H7 (cell line): Measurements from ENCODE around the gene SOBP. TPM values are rescaled to one million over a fixed set of nuclear protein-coding genes. Genes with fewer than 3 reads are reported as not detected.

Experiments used
- DNase-seq: peaks from one replicate; pipeline ENCODE4 v3.0.0; 2012
- H3K27me3 ChIP-seq: 2 replicates; pipeline ENCODE4 v1.6.0; 2011; ENCODE audit warnings: mild to moderate bottlenecking, low read length; ENCODE audit not compliant: control insufficient read depth, insufficient read depth
- H3K36me3 ChIP-seq: replicated peaks from 2 replicates; pipeline ENCODE4 v1.5.1; 2011; ENCODE audit warnings: low read length; ENCODE audit not compliant: control insufficient read depth, insufficient read depth
- H3K4me3 ChIP-seq: 2 replicates; pipeline ENCODE4 v1.5.1; 2011; ENCODE audit warnings: low read depth, mild to moderate bottlenecking, control low read depth, low read length, moderate library complexity; ENCODE audit not compliant: insufficient read depth
- total RNA-seq: library from RNA; depleted of rRNA; stranded (reverse); fragments of >200 nt; shearing (Covaris generic); gene quantifications from 2 replicates; pipeline ENCODE4 v1.2.3, GENCODE V29; 2014

Gene SOBP
- total RNA-seq, 1 experiment from 2014 or later = 1.3 TPM

DNA sequence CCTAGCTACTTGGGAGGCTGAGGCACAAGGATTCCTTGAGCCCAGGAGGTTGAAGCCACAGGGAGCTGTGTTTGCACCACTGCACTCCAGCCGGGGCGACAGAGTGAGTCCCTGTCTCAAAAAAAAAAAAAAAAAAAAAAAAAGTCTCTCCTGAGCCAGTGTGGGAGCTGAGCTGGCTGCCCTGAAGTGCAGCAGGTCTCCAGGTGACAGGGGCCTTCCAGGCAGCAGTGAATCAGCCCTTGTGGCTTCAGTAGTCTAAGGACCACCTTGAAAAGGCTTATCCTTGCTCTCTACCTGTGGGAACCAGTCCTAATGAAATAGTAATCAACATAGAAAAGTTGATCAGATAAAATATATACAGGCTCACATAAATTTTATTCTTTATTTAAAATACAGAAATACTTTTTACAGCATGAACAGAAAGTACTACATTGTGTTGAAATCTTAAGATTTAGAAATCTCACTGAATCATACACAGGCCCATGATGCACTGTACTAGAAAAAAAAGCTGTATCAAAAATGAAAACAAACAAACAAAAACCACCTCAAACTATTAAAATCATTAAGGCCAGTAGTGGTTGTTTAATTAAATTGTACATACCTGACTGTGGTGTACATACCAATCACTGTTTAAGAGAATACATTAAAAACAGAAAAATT, 205.3 kb downstream of the SOBP start:
- Histone ChIP-seq H3K27me3 (no peaks in the 10 kb centered on the region), H3K36me3 (no peaks in the 10 kb centered on the region), H3K4me3 (no peak overlapping the region)
- no peak for DNase-seq

DNA sequence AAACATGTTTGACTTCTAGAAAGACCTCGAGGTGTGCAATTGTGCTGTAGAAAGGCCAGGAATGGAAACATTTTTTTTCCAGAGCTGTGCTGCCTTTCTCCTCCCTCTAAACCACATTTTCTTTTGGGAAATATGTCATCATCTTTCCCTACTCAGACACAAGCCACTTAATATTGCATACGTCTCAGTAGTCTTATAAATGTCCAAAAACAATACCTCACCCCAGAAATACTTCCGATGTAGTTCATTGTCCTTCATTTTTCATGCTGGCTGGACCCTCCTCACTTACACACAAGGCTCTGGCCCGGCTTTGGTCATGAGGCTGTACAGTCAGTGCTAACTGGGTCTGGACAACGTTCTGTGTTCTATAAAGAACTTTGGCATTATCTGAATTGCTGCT, 207.8 kb downstream of the SOBP start:
- no peak for DNase-seq
- H3K27me3 ChIP-seq = no peaks in the 10 kb centered on the region
- no peak overlapping the region for H3K4me3 ChIP-seq
- no peaks in the 10 kb centered on the region for H3K36me3 ChIP-seq

DNA sequence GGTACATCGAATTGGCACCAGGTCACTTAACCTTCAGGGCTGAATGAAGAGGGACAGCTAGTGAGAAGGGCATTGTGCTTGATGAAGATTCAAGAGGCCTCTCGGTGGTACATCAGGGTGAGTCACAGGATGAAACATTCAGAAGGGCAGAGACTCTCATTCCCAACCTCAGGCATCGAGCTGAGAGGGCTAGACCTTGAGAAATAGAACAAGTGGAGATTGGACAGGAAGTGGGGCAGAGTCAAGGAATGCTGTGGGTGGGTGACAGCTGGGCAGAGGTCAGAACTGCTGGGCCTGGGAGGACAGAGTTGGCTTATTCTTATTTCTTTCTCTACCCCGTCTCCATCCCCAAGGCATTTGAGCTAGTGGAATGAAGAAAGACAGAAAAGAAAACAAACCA, 208.2 kb downstream of the SOBP start:
- no peak for DNase-seq
- no peak overlapping the region for H3K4me3 ChIP-seq
- no peaks in the 10 kb centered on the region for H3K36me3 ChIP-seq
- H3K27me3 ChIP-seq = no peaks in the 10 kb centered on the region

DNA sequence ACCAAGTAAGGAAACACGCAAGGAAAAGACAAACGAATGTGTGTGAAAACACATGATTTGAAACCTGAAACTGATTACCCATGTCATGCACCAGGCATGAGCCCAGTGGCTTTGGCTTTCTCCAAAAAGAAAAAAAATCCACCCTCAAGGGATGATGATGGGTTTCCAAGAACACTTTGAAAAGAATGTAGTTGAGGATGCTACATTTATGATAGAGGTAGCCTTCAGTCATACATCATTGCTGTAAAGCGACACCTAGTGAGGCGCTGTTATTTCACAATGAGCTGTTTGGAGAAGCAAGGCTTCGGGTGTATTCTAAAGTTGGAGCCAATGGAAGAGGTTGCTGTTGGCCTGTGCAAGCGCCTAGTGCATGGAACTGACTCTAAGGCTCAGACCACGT, 209.3 kb downstream of the SOBP start:
- Histone ChIP-seq H3K4me3 (no peak overlapping the region), H3K36me3 (no peaks in the 10 kb centered on the region), H3K27me3 (no peaks in the 10 kb centered on the region)
- DNase-seq = no peak

DNA sequence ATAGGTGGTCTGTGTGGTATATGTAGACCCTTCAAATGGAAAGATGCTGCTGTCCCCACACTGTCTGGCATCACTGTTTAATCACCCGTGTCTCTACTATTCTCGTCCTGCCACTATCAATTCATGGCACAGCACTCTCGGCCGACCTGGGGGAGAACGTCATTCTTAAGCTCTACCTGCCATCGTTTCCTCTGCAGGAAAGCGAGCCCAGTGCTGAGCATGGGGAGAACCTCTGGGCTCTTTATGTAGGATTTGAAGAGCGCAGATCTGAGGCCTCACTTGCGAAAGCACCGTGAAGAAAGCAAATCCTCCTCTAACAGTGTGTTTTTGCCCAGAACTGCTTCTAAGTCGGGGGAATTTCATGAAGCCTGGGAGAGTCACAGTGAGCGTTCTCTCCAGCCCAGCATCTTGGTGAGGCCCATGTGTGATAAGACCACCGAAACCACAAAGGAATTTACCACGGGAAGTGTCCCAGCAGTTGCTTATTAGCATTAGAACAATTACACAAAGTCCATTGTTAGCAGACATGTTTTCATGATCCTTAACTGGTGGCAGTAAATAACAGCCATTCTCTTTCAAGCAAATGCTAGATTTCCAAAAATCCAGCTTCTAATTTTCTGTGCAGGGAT, 209.9 kb downstream of the SOBP start:
- H3K36me3 ChIP-seq = no peaks in the 10 kb centered on the region
- no peak overlapping the region for H3K4me3 ChIP-seq
- no peak for DNase-seq
- no peaks in the 10 kb centered on the region for H3K27me3 ChIP-seq

DNA sequence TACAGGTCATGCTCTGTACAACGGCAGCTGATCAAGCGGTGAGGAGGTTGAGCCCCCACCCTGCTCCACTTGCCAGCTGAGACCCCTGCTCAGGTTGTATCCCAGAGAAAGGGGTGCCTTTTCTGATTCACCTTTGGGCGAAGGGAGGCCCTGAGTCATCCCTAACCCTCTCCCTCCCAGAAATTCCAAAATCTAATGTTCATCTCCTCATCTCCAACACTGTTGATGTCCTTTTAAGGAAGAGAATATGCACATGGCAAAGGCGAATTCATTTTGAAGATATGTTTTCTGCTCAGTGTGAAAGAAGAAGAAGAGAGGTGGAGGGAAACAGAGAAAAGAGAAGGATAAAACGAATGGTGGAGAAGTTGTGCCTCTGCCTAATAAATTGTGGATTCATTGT, 213.7 kb downstream of the SOBP start:
- H3K27me3 ChIP-seq = no peaks in the 10 kb centered on the region; the same call in 1 of the 2 replicates
- H3K36me3 ChIP-seq = no peaks in the 10 kb centered on the region

DNA sequence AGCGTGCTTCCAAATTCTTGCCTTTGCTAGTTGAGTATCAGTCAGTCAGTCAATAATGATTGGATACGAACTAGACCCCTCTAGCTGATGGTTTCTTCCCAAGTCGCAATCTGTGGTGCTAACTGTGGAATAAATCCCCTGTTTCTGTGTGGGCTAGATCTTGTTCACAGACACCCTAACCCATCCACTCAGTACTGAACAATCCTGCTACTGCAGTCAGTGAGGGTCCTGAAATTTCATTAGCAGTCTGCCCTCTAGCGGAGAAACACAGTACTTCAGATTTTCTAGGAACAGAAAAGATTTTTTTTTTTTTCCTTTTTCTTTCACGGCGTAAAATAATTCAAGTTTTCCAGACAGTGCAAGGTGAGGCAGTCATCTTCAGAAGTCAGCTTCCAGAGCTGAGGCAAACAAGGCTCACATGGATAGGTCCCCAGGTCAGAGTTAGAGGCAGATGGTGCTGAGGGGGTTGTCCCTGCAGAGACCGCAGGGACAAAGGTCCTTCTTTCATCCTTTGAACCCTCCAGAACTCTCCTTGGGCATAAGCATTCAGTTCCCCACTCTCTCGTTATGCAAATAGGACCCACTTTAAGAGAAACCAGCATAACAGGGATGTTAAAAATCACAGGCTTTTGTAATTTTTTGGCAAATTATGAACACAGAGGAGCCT, 214.6 kb downstream of the SOBP start:
- DNase-seq = peak; percentile 70
- Histone ChIP-seq H3K36me3 (no peaks in the 10 kb centered on the region), H3K27me3 (no peaks in the 10 kb centered on the region; the same call in 1 of the 2 replicates)

More for the DNA sequence above, 213.7 kb downstream of the SOBP start:
- no peak for DNase-seq
- H3K4me3 ChIP-seq = no peak overlapping the region

DNA sequence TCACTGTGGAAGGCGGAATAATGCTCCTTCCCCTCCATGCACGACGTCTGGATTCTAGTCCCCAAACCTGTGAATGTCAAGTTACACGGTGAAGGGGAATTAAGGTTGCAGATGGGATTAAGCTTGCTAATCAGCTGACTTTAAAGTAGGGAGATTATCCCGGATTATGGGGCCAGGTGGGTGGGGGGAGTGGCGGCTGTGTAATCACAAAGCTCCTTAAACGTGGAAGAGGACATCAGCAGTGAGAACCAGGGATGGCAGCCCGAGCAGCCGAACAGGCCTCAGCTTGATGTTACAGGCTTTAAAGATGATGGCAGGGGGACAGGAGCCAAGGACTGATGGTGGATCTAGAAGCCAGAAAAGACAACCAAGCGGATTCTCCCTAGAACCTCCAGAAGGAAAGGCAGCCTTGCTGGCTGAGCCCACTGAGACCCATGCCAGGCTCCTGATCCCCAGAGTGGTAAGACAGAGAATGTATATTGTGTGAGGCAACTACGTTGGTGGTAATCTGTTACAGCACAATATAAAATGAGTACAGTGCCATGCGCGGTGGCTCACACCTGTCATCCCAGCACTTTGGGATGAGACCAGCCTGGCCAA, 216.7 kb downstream of the SOBP start:
- no peak overlapping the region for H3K4me3 ChIP-seq
- DNase-seq = no peak
- no peaks in the 10 kb centered on the region; the same call in 1 of the 2 replicates for H3K27me3 ChIP-seq
- H3K36me3 ChIP-seq = no peaks in the 10 kb centered on the region

More for the DNA sequence above, 214.6 kb downstream of the SOBP start:
- no peak overlapping the region for H3K4me3 ChIP-seq

DNA sequence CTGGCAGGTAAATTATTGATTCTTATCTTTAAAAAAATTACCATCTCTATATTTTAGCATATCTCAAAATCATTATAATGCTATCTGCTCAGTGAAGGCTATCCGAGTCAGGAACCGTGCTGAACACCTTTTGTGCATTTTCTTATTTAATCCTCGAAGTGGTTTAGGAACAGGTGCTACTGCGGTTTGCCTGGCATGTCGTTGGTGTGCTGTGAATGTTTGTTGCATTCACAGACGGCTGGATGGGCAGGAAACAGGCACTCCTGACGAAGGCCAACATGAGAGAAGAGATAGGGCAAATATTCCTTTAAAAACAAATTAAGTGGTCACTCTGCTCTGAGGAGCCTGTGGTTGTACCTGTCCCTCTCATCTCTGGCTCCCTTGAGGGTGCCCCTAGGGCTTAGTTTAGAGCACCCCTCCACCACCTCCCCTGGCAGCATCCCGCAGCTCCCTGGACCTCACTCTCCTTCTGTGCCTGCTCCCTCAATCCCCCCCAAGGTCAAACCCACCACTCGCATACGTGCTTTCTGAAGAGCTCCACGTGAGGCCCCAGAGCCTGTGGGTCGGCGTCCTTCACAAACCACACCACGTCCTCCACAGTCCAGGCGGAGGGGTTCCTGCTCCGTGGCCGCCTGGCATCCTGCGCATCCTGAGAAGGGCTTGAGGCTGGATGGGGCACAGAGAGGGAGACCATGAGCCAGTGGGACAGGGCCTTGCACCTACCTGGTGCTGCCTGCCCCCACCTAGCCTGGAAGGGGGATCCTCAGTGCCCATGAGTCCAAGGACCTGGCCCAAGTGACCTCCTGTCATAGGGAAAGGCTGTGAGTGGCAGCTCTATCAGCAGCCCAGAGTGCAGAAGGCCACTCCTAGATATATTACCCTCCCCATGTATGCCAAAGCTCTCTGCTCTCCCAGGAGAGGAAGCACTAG, 217.7 kb downstream of the SOBP start:
- no peak for DNase-seq
- H3K4me3 ChIP-seq = no peak overlapping the region
- no peaks in the 10 kb centered on the region for H3K36me3 ChIP-seq
- no peaks in the 10 kb centered on the region; the same call in 1 of the 2 replicates for H3K27me3 ChIP-seq

DNA sequence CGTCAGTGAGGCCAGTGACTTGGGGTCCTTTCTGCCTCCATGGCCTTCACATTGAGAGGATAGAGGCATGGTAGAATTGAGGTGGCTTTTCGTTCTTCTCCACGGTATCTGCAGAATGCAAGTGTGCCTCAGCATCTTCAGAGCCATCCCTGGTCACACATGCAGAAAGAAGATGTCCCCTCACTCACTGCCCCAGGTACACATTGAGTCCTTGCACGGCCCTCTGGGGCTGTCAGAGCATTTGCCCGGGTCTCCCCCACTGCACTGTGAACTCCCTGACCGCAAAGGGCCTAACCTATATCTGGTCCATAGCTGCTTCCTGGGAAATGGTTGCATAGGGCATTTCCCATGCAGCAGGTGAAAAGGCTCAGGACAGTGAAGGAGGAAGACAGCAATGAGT, 218.5 kb downstream of the SOBP start:
- no peak overlapping the region for H3K4me3 ChIP-seq
- no peak for DNase-seq
- H3K27me3 ChIP-seq = no peaks in the 10 kb centered on the region; the same call in 1 of the 2 replicates
- no peaks in the 10 kb centered on the region for H3K36me3 ChIP-seq

DNA sequence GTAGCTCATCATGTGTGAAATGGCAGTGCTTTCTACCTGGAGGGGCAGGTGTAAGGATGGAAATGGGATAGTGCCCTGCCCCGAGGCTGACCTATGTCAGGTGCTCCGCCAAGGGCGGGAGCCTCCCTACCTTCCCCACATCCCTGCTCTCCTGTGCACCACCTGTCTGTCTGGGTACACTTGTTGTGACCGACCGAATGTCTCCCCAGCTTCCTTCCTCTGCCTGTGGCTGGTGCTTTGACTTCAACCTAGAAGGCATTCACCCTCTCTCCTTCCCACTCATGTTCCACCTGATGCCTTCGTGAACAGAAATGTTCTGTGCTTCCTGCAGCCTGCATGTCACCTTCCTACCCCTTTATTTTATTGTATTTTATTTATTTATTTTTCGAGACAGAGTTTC, 219.4 kb downstream of the SOBP start:
- Histone ChIP-seq H3K36me3 (no peaks in the 10 kb centered on the region), H3K27me3 (no peaks in the 10 kb centered on the region; the same call in 1 of the 2 replicates), H3K4me3 (no peak overlapping the region)
- DNase-seq = no peak
